SU-DHL-6 (cell line): Measurements from ENCODE around the gene LOXHD1.

Experiments
- CTCF ChIP-seq: fragments of 200-600 bp; sonication (generic); IDR thresholded peaks from one replicate; pipeline ENCODE4 v1.5.1; 2017; ENCODE audit warnings: antibody characterized with exemption, mild to moderate bottlenecking, low read length, moderate library complexity; ENCODE audit not compliant: insufficient read depth, poor library complexity, severe bottlenecking
- EZH2phosphoT487 ChIP-seq: fragments of 200-600 bp; sonication (generic), shearing (Covaris generic); conservative IDR thresholded peaks from 2 replicates; pipeline ENCODE4 v1.6.1; 2018; ENCODE audit warnings: mild to moderate bottlenecking, antibody characterized with exemption, low read length, moderate library complexity, mixed read lengths

DNA sequence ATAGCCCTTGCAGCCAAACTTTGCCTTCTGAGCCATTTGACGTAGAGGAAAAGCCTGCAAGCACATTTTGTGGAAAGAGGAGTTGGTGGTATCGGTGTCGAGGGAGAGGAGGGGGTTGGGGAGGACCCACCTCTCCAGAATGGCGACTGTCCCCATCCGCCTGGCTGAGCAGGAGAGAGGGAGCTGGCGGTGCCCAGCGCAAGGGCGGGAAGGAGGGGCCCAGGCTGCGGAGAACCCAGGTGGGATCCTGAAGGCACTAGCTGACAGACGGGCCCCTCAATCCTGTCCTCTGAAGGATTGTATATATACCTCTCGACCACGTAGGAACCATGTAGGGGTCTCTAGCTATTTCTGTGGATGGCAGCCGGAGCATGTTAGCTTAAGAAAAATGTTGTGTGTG, 200.3 kb downstream of the LOXHD1 start:
- TF ChIP-seq CTCF (no peak), EZH2phosphoT487 (no peak)
